ENCODE results near the gene SNX12.

GRCh38 chrX:71056867-71057266 lies 11.3 kb downstream of the SNX12 start:
- TF ChIP-seq POLR2AphosphoS5 (IDR thresholded peaks at IDR 0.05) (no peak), EP300 (conservative IDR thresholded peaks at IDR 0.05; ENCODE audit: poor library complexity, severe bottlenecking) (no peak)
